Stimulated activated naive CD8-positive, alpha-beta T cell treated with anti-CD3 and anti-CD28 coated beads, Interleukin-15, amount 100 ng/mL, for 72 hours (primary cell): ENCODE data around the gene CFAP141.
"Not testable (repeated sequence)": the region's sequence is repeated elsewhere in the genome, so short reads cannot be mapped to it uniquely, and the experiment has no call there.

ENCODE experiments used
- ATAC-seq: fragments of 150-1000 bp; cut with Tn5 transposase; 2 replicates; pipeline ENCODE4 v1.10.0; 2021; ENCODE audit warnings: mild to moderate bottlenecking, moderate library complexity
- DNase-seq, 2 donors: peaks; one replicate each; pipeline ENCODE4 v3.0.0; 2021 to 2022
- H3K27ac Mint-ChIP-seq, 2 donors: one replicate each; pipeline ENCODE4 v1.8.0; 2022; ENCODE audit warnings: mild to moderate bottlenecking in 2 of 2, mixed read lengths in 2 of 2, moderate library complexity in 2 of 2
- H3K27me3 Mint-ChIP-seq: one replicate; pipeline ENCODE4 v1.8.0; 2022; ENCODE audit warnings: mixed read lengths
- H3K4me1 Mint-ChIP-seq: one replicate; pipeline ENCODE4 v1.8.0; 2022; ENCODE audit warnings: mild to moderate bottlenecking, mixed read lengths
- H3K4me3 Mint-ChIP-seq, 2 donors: one replicate each; pipeline ENCODE4 v1.8.0; 2022; ENCODE audit warnings: mild to moderate bottlenecking in 2 of 2, mixed read lengths in 2 of 2, moderate library complexity in 1 of 2
- H3K9me3 Mint-ChIP-seq, 2 donors: one replicate each; pipeline ENCODE4 v1.8.0; 2022; ENCODE audit warnings: mixed read lengths in 2 of 2

The CFAP141 gene

DNA sequence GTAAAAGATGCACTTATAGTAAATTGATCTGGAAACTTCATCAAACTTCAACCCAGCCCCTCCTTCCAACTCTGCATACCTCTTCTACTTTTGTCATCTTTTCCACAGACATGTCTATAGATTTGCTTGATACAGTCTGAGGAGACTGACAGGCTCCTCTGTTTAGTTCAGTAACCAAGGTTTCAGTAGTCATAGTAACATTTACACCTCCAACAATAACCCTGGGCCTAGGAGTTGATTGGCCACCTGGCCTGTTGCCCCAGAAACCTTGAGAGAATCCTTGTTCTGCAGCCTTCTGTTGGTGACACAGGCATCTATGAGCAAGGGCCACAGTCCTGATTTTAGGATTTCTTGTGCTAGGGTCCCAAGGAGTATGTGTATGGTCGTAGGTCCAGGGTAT lies at the start of gene CFAP141:
Gene CFAP141, minus strand, starts transcription at position 138 of the 400 bp plus-strand sequence. Its CDS starts 26 bp downstream, at position 112.
- ATAC-seq (peak; percentile 92), DNase-seq (peak in 1 of 2 donors; percentile 41)
- H3K27me3 Mint-ChIP-seq = no peaks in the 10 kb centered on the region
- H3K9me3 Mint-ChIP-seq = no peaks in the 10 kb centered on the region
- peaks cover 40% of the 10 kb centered on the region for H3K4me1 Mint-ChIP-seq
- H3K27ac Mint-ChIP-seq = peak within 1 kb of the TSS; percentile 81 to 95
- H3K4me3 Mint-ChIP-seq = no peak within 1 kb of the TSS

DNA sequence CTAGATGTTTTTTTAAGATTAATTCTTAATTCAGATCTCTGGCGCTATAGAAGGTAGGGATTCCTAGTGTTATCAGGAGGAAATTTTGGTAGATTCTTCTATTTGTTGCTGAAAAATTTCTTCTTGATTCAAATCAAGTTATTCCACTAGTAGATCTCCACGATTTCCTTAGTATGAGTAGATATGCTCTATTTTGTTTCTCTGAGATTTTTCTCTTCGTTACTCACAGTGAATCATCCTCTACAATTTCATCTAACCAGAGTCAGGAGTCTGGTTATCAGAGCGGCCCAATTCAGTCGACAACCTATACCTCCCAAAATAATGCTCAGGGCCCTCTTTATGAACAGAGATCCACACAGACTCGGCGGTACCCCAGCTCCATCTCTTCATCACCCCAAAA lies 47.5 kb upstream of the CFAP141 start:
- Mint-ChIP-seq H3K4me1 (no peaks in the 10 kb centered on the region), H3K27me3 (no peaks in the 10 kb centered on the region), H3K9me3 (no peaks in the 10 kb centered on the region), H3K27ac (peak overlapping the region in 1 of 2 donors; percentile 94), H3K4me3 (no peak overlapping the region)
- ATAC-seq (no peak), DNase-seq (no peak)

DNA sequence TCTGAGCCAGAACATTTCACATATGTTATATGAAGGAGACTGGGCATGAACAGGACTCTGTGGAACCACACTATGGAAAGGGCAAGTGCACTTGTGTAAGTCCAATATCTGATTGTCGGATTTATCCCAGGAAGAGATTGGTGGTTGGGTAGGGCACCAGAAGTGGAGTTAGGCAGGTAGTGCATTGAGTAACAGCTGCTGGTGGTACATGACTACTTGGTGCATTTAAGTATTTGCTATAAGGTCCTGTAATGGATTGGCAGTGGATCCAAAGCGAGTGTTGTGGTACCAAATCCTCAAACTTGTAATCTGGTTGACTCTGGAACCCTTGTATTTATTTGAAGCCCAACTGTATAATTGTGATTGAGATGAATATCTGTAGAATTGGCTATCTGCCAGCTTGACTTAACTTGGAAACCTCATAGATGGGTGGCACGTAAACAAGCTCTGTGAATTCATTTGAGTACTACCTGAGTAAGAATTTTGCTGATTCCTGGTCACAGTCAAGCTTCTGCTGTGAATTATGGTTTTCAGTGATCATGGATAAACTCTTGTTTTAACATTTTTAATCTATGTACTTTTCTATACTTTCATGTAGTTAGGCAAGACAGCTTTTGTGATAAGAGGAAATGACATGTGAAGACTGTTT lies 35.7 kb upstream of the CFAP141 start:
- ATAC-seq = no peak

DNA sequence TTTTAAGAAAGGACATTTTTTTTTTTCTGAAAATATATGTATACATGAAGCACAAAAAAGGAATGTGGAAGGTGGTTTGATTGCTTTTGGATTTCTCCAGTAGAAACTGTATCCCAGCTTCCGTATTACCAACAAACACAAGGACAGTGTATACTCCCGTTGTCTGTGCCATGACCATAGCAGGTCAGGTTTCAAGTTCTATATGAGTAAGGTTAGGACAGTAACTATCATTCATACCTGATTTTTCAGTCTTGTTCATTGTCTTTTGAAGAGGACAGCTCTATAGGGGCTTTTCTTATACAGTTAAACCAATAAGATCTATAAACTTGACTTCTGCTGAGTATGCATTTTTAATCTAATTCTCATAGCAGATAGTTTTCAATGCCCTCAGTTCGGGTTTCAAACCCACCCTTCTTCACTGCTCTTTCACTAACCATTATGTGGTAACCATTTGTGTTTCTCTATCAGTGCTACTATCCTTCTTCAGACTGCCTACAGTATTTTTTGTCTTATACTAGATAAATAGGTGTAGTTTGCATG lies 34.2 kb upstream of the CFAP141 start:
- no peak for DNase-seq
- peaks cover 50% of the 10 kb centered on the region for H3K4me1 Mint-ChIP-seq
- H3K4me3 Mint-ChIP-seq = no peak overlapping the region
- no peak overlapping the region for H3K27ac Mint-ChIP-seq
- no peaks in the 10 kb centered on the region for H3K9me3 Mint-ChIP-seq
- no peaks in the 10 kb centered on the region for H3K27me3 Mint-ChIP-seq
- ATAC-seq = no peak

More for the DNA sequence above, 35.7 kb upstream of the CFAP141 start:
- Mint-ChIP-seq H3K27me3 (no peaks in the 10 kb centered on the region), H3K4me1 (peaks cover 50% of the 10 kb centered on the region), H3K27ac (peak overlapping the region; percentile 57 to 80), H3K9me3 (no peaks in the 10 kb centered on the region), H3K4me3 (no peak overlapping the region)
- DNase-seq = no peak

DNA sequence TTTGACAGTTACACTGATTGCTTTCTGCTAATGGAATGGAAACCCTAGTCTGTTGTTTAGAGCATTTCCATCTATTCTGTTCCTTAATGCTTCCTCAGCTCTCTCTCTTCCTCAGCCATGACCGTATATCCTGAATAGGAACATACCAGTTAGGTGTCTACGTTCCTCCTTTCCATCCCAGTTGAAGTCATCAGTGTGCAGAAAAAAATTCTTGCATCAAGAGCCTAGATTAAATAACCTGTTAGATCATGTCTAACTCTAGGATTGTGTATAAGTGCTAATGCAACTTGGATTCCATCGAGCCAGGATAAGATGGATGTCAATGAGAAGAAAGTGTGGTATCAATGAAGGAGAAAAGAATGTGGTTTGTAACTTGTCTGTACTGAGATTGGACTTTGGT lies 33.4 kb upstream of the CFAP141 start:
- Mint-ChIP-seq H3K27ac (peak overlapping the region in 1 of 2 donors; percentile 38), H3K27me3 (no peaks in the 10 kb centered on the region), H3K9me3 (no peaks in the 10 kb centered on the region), H3K4me3 (no peak overlapping the region), H3K4me1 (peaks cover 50% of the 10 kb centered on the region)
- ATAC-seq (no peak), DNase-seq (no peak)

DNA sequence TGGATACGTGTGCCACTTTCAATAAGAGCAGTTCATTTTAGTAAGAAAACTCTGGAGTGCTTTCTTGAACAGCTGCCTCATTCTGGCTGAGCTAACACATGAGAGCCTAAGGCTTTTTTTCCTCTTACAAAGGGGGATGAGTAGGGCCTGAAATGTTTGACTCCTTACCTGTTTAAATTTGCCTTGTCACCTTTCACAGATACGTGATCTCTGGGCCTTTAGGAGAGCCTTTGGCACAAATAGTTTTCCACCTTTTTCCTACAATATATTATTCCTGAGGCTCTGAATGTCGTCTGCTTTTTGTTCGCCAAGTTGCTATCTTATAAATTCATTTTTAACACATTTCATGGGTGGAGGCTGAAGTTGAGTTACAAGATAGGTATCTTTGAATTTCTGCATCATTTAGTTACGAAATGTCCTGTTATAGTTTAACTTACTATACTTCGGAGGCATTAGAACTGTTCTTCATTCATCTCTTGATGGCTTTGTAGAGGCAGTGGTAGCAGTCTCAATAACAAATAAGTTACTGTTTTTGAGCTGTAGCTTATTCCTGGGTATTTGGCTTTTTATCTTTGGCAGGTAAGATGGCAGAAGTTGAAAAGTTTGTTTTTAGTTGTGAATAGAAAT lies 31.9 kb upstream of the CFAP141 start:
- no peaks in the 10 kb centered on the region for H3K9me3 Mint-ChIP-seq
- H3K4me1 Mint-ChIP-seq = peaks cover 47% of the 10 kb centered on the region
- peak overlapping the region in 1 of 2 donors; percentile 6 for H3K27ac Mint-ChIP-seq
- no peaks in the 10 kb centered on the region for H3K27me3 Mint-ChIP-seq
- DNase-seq (no peak), ATAC-seq (no peak)
- H3K4me3 Mint-ChIP-seq = no peak overlapping the region

DNA sequence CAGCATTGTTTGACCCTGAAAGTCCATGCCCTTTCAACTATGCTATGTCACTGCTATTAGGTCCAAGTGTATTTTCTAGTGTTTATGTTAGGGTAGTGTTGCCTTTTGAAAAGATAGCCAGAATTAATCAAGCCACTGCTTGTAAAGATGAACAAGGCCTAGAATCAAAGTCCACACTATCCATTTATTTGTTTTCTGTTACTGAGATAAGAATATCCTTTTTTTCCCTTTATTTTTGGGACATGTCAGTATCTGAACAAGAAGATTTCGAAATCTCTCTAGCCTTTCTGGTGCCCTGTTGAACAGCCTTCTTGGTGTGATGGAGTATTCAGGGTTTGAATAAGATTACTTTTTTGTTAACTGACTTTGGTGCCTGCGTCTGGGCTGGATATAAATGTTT lies 31.3 kb upstream of the CFAP141 start:
- DNase-seq (no peak), ATAC-seq (no peak)
- H3K27me3 Mint-ChIP-seq = no peaks in the 10 kb centered on the region
- no peak overlapping the region for H3K27ac Mint-ChIP-seq
- peaks cover 44% of the 10 kb centered on the region for H3K4me1 Mint-ChIP-seq
- H3K9me3 Mint-ChIP-seq = no peaks in the 10 kb centered on the region
- no peak overlapping the region for H3K4me3 Mint-ChIP-seq

DNA sequence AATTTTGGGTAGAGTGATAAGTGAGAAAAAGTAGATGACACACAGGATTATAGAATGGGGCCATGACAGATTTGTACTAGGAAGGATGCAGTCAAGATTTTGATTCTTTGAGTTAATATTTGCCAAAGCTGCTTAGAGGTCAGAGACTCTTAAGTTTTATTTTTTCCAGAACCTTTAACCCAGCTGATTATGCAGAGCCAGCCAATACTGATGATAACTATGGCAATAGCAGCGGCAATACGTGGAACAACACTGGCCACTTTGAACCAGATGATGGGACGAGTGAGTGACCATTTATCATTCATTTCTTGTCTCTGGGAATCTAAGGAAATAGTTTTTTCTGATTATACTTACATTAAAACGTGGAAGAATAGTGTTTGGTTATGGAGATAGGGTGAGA lies 30.7 kb upstream of the CFAP141 start:
- no peak overlapping the region for H3K27ac Mint-ChIP-seq
- H3K4me3 Mint-ChIP-seq = no peak overlapping the region
- H3K9me3 Mint-ChIP-seq = no peaks in the 10 kb centered on the region
- peaks cover 39% of the 10 kb centered on the region for H3K4me1 Mint-ChIP-seq
- DNase-seq (no peak), ATAC-seq (no peak)
- H3K27me3 Mint-ChIP-seq = no peaks in the 10 kb centered on the region

DNA sequence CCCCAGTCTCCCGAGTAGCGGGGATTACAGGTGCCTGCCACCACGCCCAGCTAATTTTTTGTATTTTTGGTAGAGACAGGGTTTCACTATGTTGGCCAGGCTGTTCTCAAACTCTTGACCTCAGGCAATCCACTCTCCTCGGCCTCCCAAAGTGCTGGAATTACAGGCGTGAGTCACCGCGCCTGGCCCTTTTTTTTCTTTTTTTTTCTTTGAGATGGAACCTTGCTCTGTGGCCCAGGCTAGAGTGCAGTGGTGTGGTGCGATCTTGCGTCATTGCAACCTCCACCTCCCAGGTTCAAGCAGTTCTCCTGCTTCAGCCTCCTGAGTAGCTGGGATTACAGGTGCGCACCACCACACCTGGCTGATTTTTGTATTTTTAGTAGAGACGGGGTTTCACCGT lies 27.0 kb upstream of the CFAP141 start:
- H3K27me3 Mint-ChIP-seq, DNase-seq, H3K4me3 Mint-ChIP-seq, ATAC-seq, H3K9me3 Mint-ChIP-seq: not testable (repeated sequence)
- peak overlapping the region in 1 of 2 donors; percentile 14 for H3K27ac Mint-ChIP-seq
- H3K4me1 Mint-ChIP-seq = peaks cover 13% of the 10 kb centered on the region

DNA sequence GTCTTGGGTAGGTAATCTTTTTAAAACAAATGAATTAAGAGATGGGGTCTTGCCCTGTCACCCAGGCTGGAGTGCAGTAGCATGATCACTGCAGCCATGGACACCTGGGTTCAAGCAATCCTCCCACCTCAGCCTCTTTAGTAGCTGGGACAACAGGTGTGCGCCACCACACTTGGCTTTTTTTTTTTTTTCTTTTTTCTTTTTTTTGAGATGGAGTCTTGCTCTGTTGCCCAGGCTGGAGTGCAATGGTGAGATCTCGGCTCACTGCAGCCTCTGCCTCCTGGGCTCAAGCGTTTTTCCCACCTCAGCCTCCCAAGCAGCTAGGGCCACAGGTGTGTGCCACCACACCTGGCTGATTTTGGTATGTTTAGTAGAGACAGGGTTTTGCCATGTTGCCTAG lies 25.0 kb upstream of the CFAP141 start:
- not testable (repeated sequence) for H3K27ac Mint-ChIP-seq, DNase-seq, H3K27me3 Mint-ChIP-seq, H3K9me3 Mint-ChIP-seq, H3K4me3 Mint-ChIP-seq, ATAC-seq
- H3K4me1 Mint-ChIP-seq = peaks cover 14% of the 10 kb centered on the region

DNA sequence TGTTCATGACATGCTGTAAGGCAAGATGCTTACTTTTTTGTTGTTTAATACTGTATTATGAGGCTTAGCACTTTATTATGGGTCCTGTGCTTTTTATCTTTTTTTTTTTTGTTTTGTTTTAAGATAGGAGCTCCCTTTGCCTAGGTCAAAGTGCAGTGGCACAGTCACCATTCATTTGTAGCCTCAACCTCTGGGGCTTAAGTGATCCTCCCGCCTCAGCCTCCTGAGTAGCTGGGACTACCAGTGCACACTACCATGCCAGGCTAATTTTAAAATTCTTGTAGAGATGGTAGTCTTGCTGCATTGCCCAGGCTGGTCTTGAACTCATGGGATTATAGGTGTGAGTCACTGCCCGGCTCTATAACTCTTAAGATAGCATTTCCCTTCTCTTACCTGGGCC lies 19.2 kb upstream of the CFAP141 start:
- ATAC-seq (no peak), DNase-seq (no peak)
- no peak overlapping the region for H3K27ac Mint-ChIP-seq
- H3K4me1 Mint-ChIP-seq = peaks cover 57% of the 10 kb centered on the region
- H3K4me3 Mint-ChIP-seq = no peak overlapping the region
- no peaks in the 10 kb centered on the region for H3K27me3 Mint-ChIP-seq
- peaks cover 6 to 12% of the 10 kb centered on the region in 2 donors for H3K9me3 Mint-ChIP-seq

DNA sequence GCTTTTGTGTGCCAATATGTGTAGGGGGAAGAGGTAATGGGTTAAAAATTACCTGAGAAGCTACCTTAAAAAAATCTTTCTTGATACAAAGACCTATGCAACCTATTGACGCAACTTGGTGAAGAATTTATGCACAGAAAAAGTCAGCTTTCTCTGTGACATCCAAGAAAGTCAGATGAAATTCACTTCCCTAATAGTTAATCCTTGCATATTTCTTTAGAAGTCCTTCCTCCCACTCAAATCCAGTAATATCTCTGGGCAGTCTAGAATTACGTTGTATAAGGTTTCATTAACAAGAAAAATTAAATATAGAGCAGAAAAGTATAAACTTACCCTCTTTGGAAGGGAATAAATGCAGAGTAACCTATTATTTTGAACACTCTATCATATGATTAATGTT lies 17.5 kb upstream of the CFAP141 start:
- Mint-ChIP-seq H3K4me3 (peak overlapping the region; percentile 75 to 97), H3K27me3 (no peaks in the 10 kb centered on the region), H3K4me1 (peaks cover 67% of the 10 kb centered on the region), H3K27ac (peak overlapping the region; percentile 12 to 72), H3K9me3 (peaks cover 6 to 12% of the 10 kb centered on the region in 2 donors)
- DNase-seq = no peak
- no peak for ATAC-seq

DNA sequence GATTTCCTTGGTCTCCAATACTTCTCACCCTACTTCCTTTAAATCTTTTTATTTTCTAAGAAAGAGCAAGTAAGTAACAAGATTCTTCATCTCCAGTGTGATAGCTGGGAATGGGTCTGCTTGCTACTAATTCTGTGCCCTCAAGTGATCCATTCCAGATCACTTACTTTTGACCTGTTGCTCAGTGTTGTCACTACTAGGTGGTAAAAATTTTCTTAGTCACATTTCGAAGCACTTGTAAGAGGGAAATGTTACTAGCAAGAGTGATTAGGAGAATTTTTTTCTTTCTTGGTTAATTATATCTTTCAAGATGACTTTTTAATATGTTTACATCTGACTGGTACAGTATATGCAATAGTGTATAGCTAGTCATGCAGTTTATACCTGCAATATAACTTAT lies 16.8 kb upstream of the CFAP141 start:
- Mint-ChIP-seq H3K27ac (peak overlapping the region; percentile 82 to 90), H3K9me3 (peaks cover 6 to 12% of the 10 kb centered on the region in 2 donors), H3K4me1 (peaks cover 67% of the 10 kb centered on the region), H3K4me3 (peak overlapping the region; percentile 75 to 97), H3K27me3 (no peaks in the 10 kb centered on the region)
- no peak for DNase-seq
- no peak for ATAC-seq

DNA sequence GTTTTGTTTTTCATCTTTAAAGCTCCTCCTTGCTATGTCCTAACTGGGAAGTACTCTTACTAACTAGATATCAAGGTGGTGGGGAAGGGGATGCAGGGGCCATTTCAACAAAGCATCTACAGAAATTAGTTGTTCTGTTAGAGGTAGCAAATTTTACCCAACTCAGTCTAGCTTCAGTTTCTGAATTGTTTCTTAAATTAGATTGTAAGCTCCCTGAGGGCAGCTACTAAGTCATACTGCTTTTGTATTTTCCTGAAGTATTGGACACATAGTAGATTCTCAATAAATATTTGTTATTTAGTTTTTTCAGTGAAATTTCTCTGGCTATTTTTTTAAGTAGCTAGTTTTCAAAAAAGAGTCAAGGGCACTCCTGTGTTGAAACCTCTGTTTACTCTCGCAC lies 16.4 kb upstream of the CFAP141 start:
- H3K4me3 Mint-ChIP-seq = peak overlapping the region; percentile 91 to 97
- no peak for DNase-seq
- ATAC-seq = no peak
- H3K27me3 Mint-ChIP-seq = no peaks in the 10 kb centered on the region
- H3K9me3 Mint-ChIP-seq = peaks cover 6 to 12% of the 10 kb centered on the region in 2 donors
- peak overlapping the region; percentile 90 to 97 for H3K27ac Mint-ChIP-seq
- peaks cover 68% of the 10 kb centered on the region for H3K4me1 Mint-ChIP-seq

DNA sequence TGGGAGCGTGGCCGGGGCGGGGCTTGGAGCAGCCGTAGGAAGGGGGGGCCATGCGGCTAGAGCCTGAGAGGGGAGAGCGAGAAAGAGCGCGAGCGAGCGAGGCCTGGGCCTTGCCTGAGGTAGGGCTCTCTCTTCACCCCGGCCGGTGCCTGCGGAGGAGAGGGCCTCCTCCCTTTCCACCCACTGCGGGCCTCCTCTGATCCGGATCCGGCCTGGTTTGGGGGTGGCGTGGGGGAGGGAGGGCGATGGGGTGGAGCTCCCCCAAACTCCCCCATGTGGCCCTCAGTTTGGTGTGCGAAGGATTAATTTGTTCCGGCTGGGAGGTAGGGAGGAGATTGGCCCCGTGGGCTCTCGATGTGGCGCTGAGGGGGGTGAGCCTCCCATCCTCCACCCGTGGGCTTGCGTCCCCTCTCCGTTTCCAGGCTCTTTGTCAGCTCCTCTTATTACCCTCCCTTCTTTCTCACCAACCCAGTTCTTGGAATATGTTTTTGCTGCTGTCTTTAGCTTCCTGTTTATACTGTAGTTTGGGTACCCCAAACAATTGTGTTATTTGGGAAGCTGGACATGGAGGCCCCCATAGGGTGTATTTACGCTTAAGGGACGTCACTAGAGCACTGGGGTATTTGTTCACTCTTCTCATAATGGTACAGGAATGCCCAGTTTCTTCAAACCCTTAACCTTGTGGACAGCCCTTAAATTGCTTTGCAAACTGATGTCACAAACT lies 15.3 kb upstream of the CFAP141 start:
- H3K27me3 Mint-ChIP-seq = no peaks in the 10 kb centered on the region
- peak overlapping the region; percentile 91 to 97 for H3K4me3 Mint-ChIP-seq
- ATAC-seq = peak; percentile 56
- peaks cover 75% of the 10 kb centered on the region for H3K4me1 Mint-ChIP-seq
- peaks cover 6 to 12% of the 10 kb centered on the region in 2 donors for H3K9me3 Mint-ChIP-seq
- peak overlapping the region; percentile 97 to 100 for H3K27ac Mint-ChIP-seq
- DNase-seq = peak; percentile 70 to 72

DNA sequence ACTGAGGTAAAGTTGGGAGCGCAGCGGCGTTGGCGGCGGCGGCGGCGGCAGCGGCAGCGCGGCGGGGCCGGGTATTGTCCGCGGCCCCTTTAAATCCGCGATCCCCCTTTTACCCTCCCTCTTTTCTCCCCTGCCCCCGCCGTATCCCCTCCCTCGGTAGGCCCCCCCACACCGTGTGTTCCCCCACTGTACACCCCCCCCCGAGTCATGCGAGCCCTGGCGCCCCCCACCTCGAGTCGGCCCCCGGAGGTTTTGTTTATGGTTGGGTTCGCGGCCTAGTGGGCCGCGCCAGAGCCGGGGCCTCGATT lies 14.8 kb upstream of the CFAP141 start:
- ATAC-seq (no peak), DNase-seq (no peak)
- H3K27ac Mint-ChIP-seq = peak overlapping the region; percentile 97 to 100
- H3K27me3 Mint-ChIP-seq = no peaks in the 10 kb centered on the region
- peaks cover 75% of the 10 kb centered on the region for H3K4me1 Mint-ChIP-seq
- H3K9me3 Mint-ChIP-seq = peaks cover 6 to 12% of the 10 kb centered on the region in 2 donors
- H3K4me3 Mint-ChIP-seq = peak overlapping the region; percentile 91 to 97
